Vagina (tissue), 2 donors: ENCODE data around the gene COLGALT1.

Experiments used
- POLR2A ChIP-seq, 2 donors: fragments of 450-650 bp; IDR thresholded peaks; one replicate each; pipeline ENCODE4 v1.6.1; 2017; ENCODE audit warnings: antibody characterized with exemption in 2 of 2, mild to moderate bottlenecking in 2 of 2, moderate library complexity in 2 of 2
- TF ChIP-seq, protein P1 (sequence below), 3 experiments: fragments of 450-650 bp in 2 of 3; fragments of 200-600 bp in 1 of 3; sonication (generic) in 1 of 3; IDR thresholded peaks; one replicate each; pipeline ENCODE4 v1.5.1; 2017 to 2019; ENCODE audit warnings: antibody characterized with exemption in 3 of 3, mild to moderate bottlenecking in 2 of 3, moderate library complexity in 2 of 3

DNA sequence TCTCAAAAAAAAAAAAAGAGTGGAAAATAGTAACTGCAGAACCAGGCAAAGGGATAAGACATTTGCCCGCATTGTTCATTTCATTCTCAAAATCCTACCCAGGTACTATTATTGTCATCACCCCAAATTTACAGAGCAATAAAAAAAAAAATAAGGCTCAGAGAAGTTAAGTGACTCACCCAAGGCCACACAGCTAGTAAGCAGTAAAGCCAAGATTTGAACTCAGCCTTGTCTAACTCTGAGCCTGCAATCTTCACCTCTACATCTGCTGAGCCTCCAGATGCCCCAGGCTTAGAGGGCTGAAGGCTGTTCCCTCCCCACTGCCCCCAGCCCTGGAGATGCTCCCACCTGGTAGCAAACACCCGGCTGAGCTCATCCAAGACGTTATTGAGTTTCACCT lies 71.7 kb downstream of the COLGALT1 start:
- TF ChIP-seq, protein P1, sequence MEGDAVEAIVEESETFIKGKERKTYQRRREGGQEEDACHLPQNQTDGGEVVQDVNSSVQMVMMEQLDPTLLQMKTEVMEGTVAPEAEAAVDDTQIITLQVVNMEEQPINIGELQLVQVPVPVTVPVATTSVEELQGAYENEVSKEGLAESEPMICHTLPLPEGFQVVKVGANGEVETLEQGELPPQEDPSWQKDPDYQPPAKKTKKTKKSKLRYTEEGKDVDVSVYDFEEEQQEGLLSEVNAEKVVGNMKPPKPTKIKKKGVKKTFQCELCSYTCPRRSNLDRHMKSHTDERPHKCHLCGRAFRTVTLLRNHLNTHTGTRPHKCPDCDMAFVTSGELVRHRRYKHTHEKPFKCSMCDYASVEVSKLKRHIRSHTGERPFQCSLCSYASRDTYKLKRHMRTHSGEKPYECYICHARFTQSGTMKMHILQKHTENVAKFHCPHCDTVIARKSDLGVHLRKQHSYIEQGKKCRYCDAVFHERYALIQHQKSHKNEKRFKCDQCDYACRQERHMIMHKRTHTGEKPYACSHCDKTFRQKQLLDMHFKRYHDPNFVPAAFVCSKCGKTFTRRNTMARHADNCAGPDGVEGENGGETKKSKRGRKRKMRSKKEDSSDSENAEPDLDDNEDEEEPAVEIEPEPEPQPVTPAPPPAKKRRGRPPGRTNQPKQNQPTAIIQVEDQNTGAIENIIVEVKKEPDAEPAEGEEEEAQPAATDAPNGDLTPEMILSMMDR (IDR thresholded peaks at IDR 0.05): no peak
- no peak for TF ChIP-seq POLR2A (IDR thresholded peaks at IDR 0.05)
